NT2/D1 (cell line): ENCODE data around the gene CYP19A1.

Source experiments
- SUZ12 ChIP-seq: IDR thresholded peaks from 2 replicates; pipeline ENCODE4 v1.6.1; 2011; ENCODE audit not compliant: insufficient read length, insufficient read depth; ENCODE audit errors: extremely low read depth
- YY1 ChIP-seq: IDR thresholded peaks from 2 replicates; pipeline ENCODE4 v1.6.1; 2011; ENCODE audit not compliant: insufficient read length, insufficient read depth
- ZNF274 ChIP-seq: IDR thresholded peaks from 2 replicates; pipeline ENCODE4 v1.6.1; 2011; ENCODE audit warnings: mild to moderate bottlenecking, low read depth, low read length

GRCh38 chr15:51234176-51234927, 104.0 kb downstream of the CYP19A1 start:
- TF ChIP-seq YY1 = no peak
- TF ChIP-seq ZNF274 = no peak
- no peak for TF ChIP-seq SUZ12
